ENCODE measurements around the gene PUS1.

DNA sequence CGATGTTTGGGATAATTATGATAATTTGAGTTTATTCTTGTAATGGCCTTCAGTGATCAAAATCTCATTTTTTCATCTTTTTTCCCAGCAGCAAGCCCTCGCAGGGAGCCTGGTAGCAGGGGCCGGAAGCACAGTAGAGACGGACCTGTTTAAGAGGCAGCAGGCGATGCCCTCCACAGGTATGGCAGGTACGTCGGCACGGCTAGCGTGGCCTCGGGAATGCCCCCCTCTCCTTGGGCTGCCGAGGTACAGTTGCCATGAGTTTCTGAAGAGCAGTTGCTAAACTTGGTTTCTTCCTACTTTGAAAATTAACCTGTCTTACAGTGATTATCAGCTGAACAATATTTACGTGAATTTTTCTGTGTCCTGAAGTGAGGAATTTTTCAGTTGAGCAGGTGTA, 50.5 kb downstream of the PUS1 start:
- TF ChIP-seq, protein P1, sequence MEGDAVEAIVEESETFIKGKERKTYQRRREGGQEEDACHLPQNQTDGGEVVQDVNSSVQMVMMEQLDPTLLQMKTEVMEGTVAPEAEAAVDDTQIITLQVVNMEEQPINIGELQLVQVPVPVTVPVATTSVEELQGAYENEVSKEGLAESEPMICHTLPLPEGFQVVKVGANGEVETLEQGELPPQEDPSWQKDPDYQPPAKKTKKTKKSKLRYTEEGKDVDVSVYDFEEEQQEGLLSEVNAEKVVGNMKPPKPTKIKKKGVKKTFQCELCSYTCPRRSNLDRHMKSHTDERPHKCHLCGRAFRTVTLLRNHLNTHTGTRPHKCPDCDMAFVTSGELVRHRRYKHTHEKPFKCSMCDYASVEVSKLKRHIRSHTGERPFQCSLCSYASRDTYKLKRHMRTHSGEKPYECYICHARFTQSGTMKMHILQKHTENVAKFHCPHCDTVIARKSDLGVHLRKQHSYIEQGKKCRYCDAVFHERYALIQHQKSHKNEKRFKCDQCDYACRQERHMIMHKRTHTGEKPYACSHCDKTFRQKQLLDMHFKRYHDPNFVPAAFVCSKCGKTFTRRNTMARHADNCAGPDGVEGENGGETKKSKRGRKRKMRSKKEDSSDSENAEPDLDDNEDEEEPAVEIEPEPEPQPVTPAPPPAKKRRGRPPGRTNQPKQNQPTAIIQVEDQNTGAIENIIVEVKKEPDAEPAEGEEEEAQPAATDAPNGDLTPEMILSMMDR (conservative IDR thresholded peaks at IDR 0.05), result no peak
- TF ChIP-seq ZFX (IDR thresholded peaks at IDR 0.05), result no peak

Measured in C4-2B (cell line).